HG03342 (cell line): ENCODE results near the gene GAS7.
"Not testable (repeated sequence)": the region's sequence is repeated elsewhere in the genome, so short reads cannot be mapped to it uniquely, and the experiment has no call there.

ENCODE experiments used
- ATAC-seq: cut with Tn5 transposase; IDR thresholded peaks from one replicate; pipeline ENCODE4 v1.9.1; 2021; ENCODE audit warnings: mild to moderate bottlenecking, moderate library complexity; ENCODE audit not compliant: unreplicated experiment

The GAS7 gene

GRCh38 chr17:9922012-9922848 lies 276.2 kb downstream of the GAS7 start:
- ATAC-seq: no peak

GRCh38 chr17:9921216-9921615 lies 277.2 kb downstream of the GAS7 start:
- ATAC-seq: not testable (repeated sequence)

GRCh38 chr17:9918804-9919352 lies 279.5 kb downstream of the GAS7 start:
- no peak for ATAC-seq

- ATAC-seq: no peak
These were observed 280.1 kb downstream of the GAS7 start for GRCh38 chr17:9918352-9918751.

- ATAC-seq: no peak
These were observed 280.6 kb downstream of the GAS7 start for GRCh38 chr17:9917801-9918200.

GRCh38 chr17:9917131-9917530 lies 281.3 kb downstream of the GAS7 start:
- ATAC-seq: no peak

GRCh38 chr17:9916108-9916507 lies 282.3 kb downstream of the GAS7 start:
- no peak for ATAC-seq

- no peak for ATAC-seq
These were observed 284.9 kb downstream of the GAS7 start for GRCh38 chr17:9913476-9913875.

- ATAC-seq: no peak
These were observed 286.0 kb downstream of the GAS7 start for GRCh38 chr17:9912121-9913099.

GRCh38 chr17:9911089-9911488 lies 287.3 kb downstream of the GAS7 start:
- ATAC-seq: no peak

GRCh38 chr17:9908649-9909042 lies 289.8 kb downstream of the GAS7 start:
- no peak for ATAC-seq

- ATAC-seq: no peak
These were observed 290.3 kb downstream of the GAS7 start for GRCh38 chr17:9907883-9908648.

- ATAC-seq: no peak
These were observed 291.3 kb downstream of the GAS7 start for GRCh38 chr17:9907131-9907530.

- no peak for ATAC-seq
These were observed 291.8 kb downstream of the GAS7 start for GRCh38 chr17:9906616-9907015.

GRCh38 chr17:9905902-9906301 lies 292.5 kb downstream of the GAS7 start:
- ATAC-seq: no peak

- ATAC-seq: no peak
These were observed 293.4 kb downstream of the GAS7 start, which contains the start of gene RCVRN for GRCh38 chr17:9905078-9905415. Gene RCVRN (minus strand): TSS chr17:9905271. CDS start chr17:9905180, 91 bp downstream.

GRCh38 chr17:9904277-9905077 lies 293.9 kb downstream of the GAS7 start:
- no peak for ATAC-seq

- no peak for ATAC-seq
These were observed 296.3 kb downstream of the GAS7 start for GRCh38 chr17:9902120-9902519.

GRCh38 chr17:9900784-9901183 lies 297.6 kb downstream of the GAS7 start:
- ATAC-seq: no peak

GRCh38 chr17:9900044-9900594 lies 298.3 kb downstream of the GAS7 start:
- ATAC-seq: no peak
